H1 (cell line): ENCODE data around the gene CIB2.

Source experiments
- ASH2L ChIP-seq: fragments of 200-600, 300-600 bp; sonication (generic); IDR thresholded peaks from one replicate; pipeline ENCODE4 v1.7.1; 2017; ENCODE audit warnings: low read length
- ATF3 ChIP-seq: IDR thresholded peaks from 2 replicates; pipeline ENCODE4 v1.6.1; 2011; ENCODE audit warnings: low read depth, mild to moderate bottlenecking, low read length; ENCODE audit not compliant: insufficient read depth
- BRCA1 ChIP-seq: IDR thresholded peaks from 2 replicates; pipeline ENCODE4 v1.6.1; 2012; ENCODE audit warnings: low read depth, low read length, improper control_type of control experiment
- CREB1 ChIP-seq: IDR thresholded peaks from 2 replicates; pipeline ENCODE4 v1.6.1; 2012; ENCODE audit warnings: inconsistent platforms
- CTCF ChIP-seq, 3 experiments: IDR thresholded peaks; 1 replicate in 2 of 3; 2 replicates in 1 of 3; pipeline versions ENCODE4 v1.5.1 to v1.6.1; 2011; ENCODE audit warnings: low read length in 3 of 3, mild to moderate bottlenecking in 3 of 3, inconsistent platforms in 2 of 3, low read depth in 1 of 3, moderate library complexity in 1 of 3; ENCODE audit not compliant: insufficient read depth in 1 of 3; ENCODE audit errors: control extremely low read depth in 1 of 3
- EZH2 ChIP-seq: fragments of 200-600 bp; sonication (generic); IDR thresholded peaks from 2 replicates; pipeline ENCODE4 v1.7.1; 2012; ENCODE audit warnings: low read depth, mild to moderate bottlenecking, moderate library complexity, low read length, inconsistent platforms; ENCODE audit not compliant: severe bottlenecking
- MAX ChIP-seq: IDR thresholded peaks from 2 replicates; pipeline ENCODE4 v1.6.1; 2012; ENCODE audit warnings: inconsistent platforms
- POLR2AphosphoS5 ChIP-seq: IDR thresholded peaks from 2 replicates; pipeline ENCODE4 v1.6.1; 2011; ENCODE audit warnings: low read depth, low read length
- SIN3A ChIP-seq, 2 experiments: IDR thresholded peaks in 1 of 2; conservative IDR thresholded peaks in 1 of 2; 2 replicates each; pipeline ENCODE4 v1.6.1; 2011 to 2012; ENCODE audit warnings: low read length in 2 of 2, improper control_type of control experiment in 1 of 2, low read depth in 1 of 2, mild to moderate bottlenecking in 1 of 2
- SIRT6 ChIP-seq: IDR thresholded peaks from one replicate; pipeline ENCODE4 v1.7.1; 2012; ENCODE audit warnings: low read length, inconsistent platforms

- TF ChIP-seq BRCA1 (no peak), CTCF (IDR thresholded peaks at IDR 0.05; ENCODE audit: control extremely low read depth in 1 of 3, insufficient read depth in 1 of 3, low read depth in 1 of 3, low read length in 3 of 3) (no peak), CREB1 (no peak), SIRT6 (no peak), POLR2AphosphoS5 (no peak), ASH2L (no peak), ATF3 (no peak), EZH2 (no peak), SIN3A (conservative IDR thresholded peaks at IDR 0.05 in 1 of 2, IDR thresholded peaks at IDR 0.05 in 1 of 2; ENCODE audit: low read depth in 1 of 2, low read length in 2 of 2) (no peak), MAX (no peak)
These were observed 48.1 kb downstream of the CIB2 start for GRCh38 chr15:78083186-78083585.
